HepG2 (cell line): ENCODE results near the gene DNAJA2. TPM values are rescaled to one million over a fixed set of nuclear protein-coding genes. Genes with fewer than 3 reads are reported as not detected.

Experiments used
- polyA plus RNA-seq, 8 experiments: library from polyadenylated mRNA; depleted of rRNA in 3 of 8; stranded (reverse) in 7 of 8; unstranded in 1 of 8; fragments of >200 nt; fragmentation: Illumina TruSeq in 4 of 8; extraction: Trizol in 4 of 8; gene quantifications; 2 replicates each; pipeline versions ENCODE4 v1.2.1 to v1.2.3, GENCODE V29; 2011 to 2016; ENCODE audit warnings: low read depth in 4 of 8, missing spikeins in 1 of 8, mixed read lengths in 1 of 8; ENCODE audit not compliant: insufficient read depth in 1 of 8
- total RNA-seq, 5 experiments: library from RNA; depleted of rRNA; stranded (reverse); fragments of >200 nt; fragmentation: Illumina TruSeq; extraction: Trizol; gene quantifications; 2 replicates each; pipeline ENCODE4 v1.2.3, GENCODE V29; 2016; ENCODE audit warnings: low read depth in 1 of 5

The DNAJA2 gene
- total and polyA plus RNA-seq, 2 of the 13 experiments (the other 11 are each of a cell fraction or from before 2014, with no cell fraction given): 25.4 to 176 TPM

Other genes starting within 250 kb of the DNAJA2 start
- gene MYLK3, start 225.3 kb downstream of the DNAJA2 start, total RNA-seq (2016; rRNA removed; fragmentation: Illumina TruSeq; extraction: Trizol): 0.13 and 0.18 TPM in 2 replicates
- 0.04 TPM in 2 replicates for gene MYLK3, start 225.3 kb downstream of the DNAJA2 start, polyA plus RNA-seq (2011; rRNA removed)
- 19.5 and 27.6 TPM in 2 replicates for gene C16orf87, start 142.5 kb downstream of the DNAJA2 start, total RNA-seq (2016; rRNA removed; fragmentation: Illumina TruSeq; extraction: Trizol)
- 5.7 and 8.6 TPM in 2 replicates for gene C16orf87, start 142.5 kb downstream of the DNAJA2 start, polyA plus RNA-seq (2011; rRNA removed)
- 130 and 138 TPM in 2 replicates for gene GPT2, start 89.3 kb downstream of the DNAJA2 start, total RNA-seq (2016; rRNA removed; fragmentation: Illumina TruSeq; extraction: Trizol)
- gene GPT2, start 89.3 kb downstream of the DNAJA2 start, polyA plus RNA-seq (2011; rRNA removed): 267 and 269 TPM in 2 replicates
- 8.2 and 8.4 TPM in 2 replicates for gene NETO2, start 170.3 kb upstream of the DNAJA2 start, total RNA-seq (2016; rRNA removed; fragmentation: Illumina TruSeq; extraction: Trizol)
- 13.5 and 14.7 TPM in 2 replicates for gene NETO2, start 170.3 kb upstream of the DNAJA2 start, polyA plus RNA-seq (2011; rRNA removed)